Measurements from ENCODE around the gene C1QTNF9.
"Not testable (repeated sequence)": the region's sequence is repeated elsewhere in the genome, so short reads cannot be mapped to it uniquely, and the experiment has no call there.

Gene C1QTNF9

GRCh38 chr13:24309300-24309699 is at the start of gene C1QTNF9:
Gene C1QTNF9 (plus strand): TSS chr13:24309580. CDS start chr13:24316004, 6,424 bp downstream.
- H3K27me3 Mint-ChIP-seq, ATAC-seq, H3K9me3 Mint-ChIP-seq, DNase-seq, H3K4me1 Mint-ChIP-seq, H3K4me3 Mint-ChIP-seq, H3K27ac Mint-ChIP-seq: not testable (repeated sequence)
- H3K36me3 Mint-ChIP-seq (ENCODE audit: low read depth): peaks cover 13% of the 10 kb centered on the region

DNA sequence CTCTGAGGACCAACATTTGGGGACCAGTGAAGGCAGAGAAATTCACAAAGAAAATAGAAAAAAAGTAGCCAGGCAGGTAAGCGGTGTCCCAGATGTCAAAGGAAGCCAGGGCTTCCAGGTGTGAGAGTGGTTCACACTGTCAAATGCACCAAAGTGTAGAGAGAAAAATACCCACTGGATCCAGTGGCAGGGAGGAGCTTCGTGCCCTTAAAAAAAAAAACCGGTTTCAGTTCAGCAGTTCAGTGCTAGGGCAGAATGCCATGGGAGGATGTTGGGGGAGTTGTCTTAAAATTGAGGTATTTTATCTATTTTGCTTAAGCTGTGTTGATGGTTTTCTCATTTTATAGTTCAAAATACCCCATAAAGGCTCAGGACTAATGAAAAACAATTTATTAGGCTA is 47.8 kb upstream of the C1QTNF9 start:
- DNase-seq: no peak
- no peaks in the 10 kb centered on the region for H3K9me3 Mint-ChIP-seq
- ATAC-seq: peak; percentile 40
- peaks cover 90% of the 10 kb centered on the region for H3K4me1 Mint-ChIP-seq
- H3K27me3 Mint-ChIP-seq: no peaks in the 10 kb centered on the region
- peak overlapping the region; percentile 9 for H3K4me3 Mint-ChIP-seq
- peaks cover 34% of the 10 kb centered on the region for H3K36me3 Mint-ChIP-seq (ENCODE audit: low read depth)
- H3K27ac Mint-ChIP-seq: peak overlapping the region; percentile 79

DNA sequence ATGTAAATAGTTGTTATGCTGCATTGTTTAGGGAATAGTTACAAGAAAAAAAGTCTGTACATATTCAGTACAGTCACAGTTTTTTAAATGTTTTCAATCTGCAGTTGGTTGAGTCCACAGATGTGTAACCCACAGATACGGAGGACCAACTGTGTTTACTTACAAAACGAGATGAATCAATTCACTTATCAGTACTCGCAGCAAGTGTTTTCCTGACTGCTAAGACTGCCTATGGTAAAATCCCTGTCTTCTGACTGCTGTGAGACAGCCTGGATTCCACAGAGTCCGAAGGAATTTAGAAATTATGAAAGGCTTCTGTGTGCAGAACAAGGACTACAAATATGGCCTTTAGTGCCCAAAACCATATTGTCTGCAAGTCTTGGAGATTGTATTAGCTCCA is 45.7 kb upstream of the C1QTNF9 start:
- Mint-ChIP-seq H3K4me1 (peaks cover 92% of the 10 kb centered on the region), H3K4me3 (peak overlapping the region; percentile 72)

GRCh38 chr13:24264976-24265375 is 44.4 kb upstream of the C1QTNF9 start:
- Mint-ChIP-seq H3K27ac (peak overlapping the region; percentile 92), H3K36me3 (ENCODE audit: low read depth) (peaks cover 21% of the 10 kb centered on the region), H3K27me3 (no peaks in the 10 kb centered on the region), H3K4me1 (peaks cover 92% of the 10 kb centered on the region), H3K9me3 (no peaks in the 10 kb centered on the region), H3K4me3 (peak overlapping the region; percentile 72)
- DNase-seq: peak; percentile 76
- ATAC-seq: peak; percentile 99

More for the DNA sequence above, 45.7 kb upstream of the C1QTNF9 start:
- ATAC-seq (no peak), DNase-seq (no peak)
- Mint-ChIP-seq H3K27me3 (no peaks in the 10 kb centered on the region), H3K27ac (peak overlapping the region; percentile 92), H3K9me3 (no peaks in the 10 kb centered on the region), H3K36me3 (ENCODE audit: low read depth) (peaks cover 24% of the 10 kb centered on the region)

DNA sequence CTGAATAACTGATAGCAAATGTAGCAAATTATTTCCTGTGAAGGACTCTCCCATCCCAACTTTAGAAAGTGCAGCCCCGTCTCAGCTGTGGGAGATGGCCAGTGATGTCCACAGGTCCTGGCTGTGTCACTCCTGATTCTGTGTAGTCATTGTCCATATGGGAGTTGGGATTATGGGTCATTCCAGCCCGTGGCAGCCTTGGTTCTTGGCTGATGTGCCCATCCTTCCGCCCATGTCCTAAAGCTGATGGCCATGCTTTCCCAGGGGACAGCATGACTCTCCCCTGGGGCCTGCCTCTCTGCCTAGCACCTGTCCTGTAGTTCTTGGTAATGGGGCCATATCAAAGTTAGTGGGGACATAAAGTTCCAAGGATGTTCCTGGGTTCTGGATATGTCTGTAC is 43.9 kb upstream of the C1QTNF9 start:
- DNase-seq: no peak
- H3K4me1 Mint-ChIP-seq: peaks cover 92% of the 10 kb centered on the region
- ATAC-seq: no peak
- H3K27ac Mint-ChIP-seq: peak overlapping the region; percentile 92
- H3K9me3 Mint-ChIP-seq: no peaks in the 10 kb centered on the region
- peaks cover 16% of the 10 kb centered on the region for H3K36me3 Mint-ChIP-seq (ENCODE audit: low read depth)
- no peaks in the 10 kb centered on the region for H3K27me3 Mint-ChIP-seq
- H3K4me3 Mint-ChIP-seq: peak overlapping the region; percentile 72

DNA sequence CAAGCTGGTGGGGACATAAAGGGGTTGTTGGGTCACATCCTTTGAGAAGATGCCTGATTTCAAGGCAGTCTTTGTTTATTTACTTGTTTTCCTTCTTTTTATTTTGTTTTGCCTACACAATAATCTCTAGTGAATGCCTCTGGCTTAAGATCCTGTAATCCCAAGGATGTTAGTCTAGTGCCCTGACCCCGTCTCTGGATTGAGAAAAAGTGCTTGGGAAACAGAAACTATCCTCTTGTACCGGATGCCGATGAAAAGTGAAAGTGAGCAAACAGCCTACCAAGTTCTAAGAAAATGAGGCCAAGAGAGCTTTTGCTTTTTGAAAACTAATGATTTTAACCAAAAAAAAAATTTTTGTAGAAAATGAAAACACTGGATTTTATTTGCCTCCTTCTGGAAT is 42.1 kb upstream of the C1QTNF9 start:
- DNase-seq (no peak), ATAC-seq (no peak)
- H3K27me3 Mint-ChIP-seq: no peaks in the 10 kb centered on the region
- H3K9me3 Mint-ChIP-seq: no peaks in the 10 kb centered on the region
- H3K27ac Mint-ChIP-seq: peak overlapping the region; percentile 96
- H3K4me1 Mint-ChIP-seq: peaks cover 92% of the 10 kb centered on the region
- H3K36me3 Mint-ChIP-seq (ENCODE audit: low read depth): peaks cover 10% of the 10 kb centered on the region
- H3K4me3 Mint-ChIP-seq: peak overlapping the region; percentile 79

GRCh38 chr13:24267801-24268200 is 41.6 kb upstream of the C1QTNF9 start:
- peak overlapping the region; percentile 96 for H3K27ac Mint-ChIP-seq
- peaks cover 93% of the 10 kb centered on the region for H3K4me1 Mint-ChIP-seq
- ATAC-seq: no peak
- H3K4me3 Mint-ChIP-seq: peak overlapping the region; percentile 79
- H3K27me3 Mint-ChIP-seq: no peaks in the 10 kb centered on the region
- DNase-seq: no peak
- H3K36me3 Mint-ChIP-seq (ENCODE audit: low read depth): peaks cover 13% of the 10 kb centered on the region
- no peaks in the 10 kb centered on the region for H3K9me3 Mint-ChIP-seq

DNA sequence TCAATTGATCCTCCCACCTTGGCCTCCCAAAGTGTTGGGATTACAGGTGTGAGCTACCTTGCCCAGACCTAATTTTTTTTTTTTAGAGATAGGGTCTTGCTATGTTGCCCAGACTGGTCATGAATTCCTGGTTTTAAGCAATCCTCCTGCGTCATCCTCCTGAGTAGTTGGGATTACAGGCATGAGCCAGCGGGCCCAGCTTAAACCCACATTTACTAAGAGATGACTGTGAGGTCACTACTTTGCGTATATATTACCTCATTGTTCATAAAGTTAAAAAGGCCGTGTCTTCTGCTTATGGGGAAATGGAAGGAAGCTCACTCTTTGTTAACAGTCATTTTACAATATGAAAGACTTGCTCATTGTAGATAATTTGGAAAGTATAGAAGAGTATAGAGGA is 39.6 kb upstream of the C1QTNF9 start:
- Mint-ChIP-seq H3K4me1 (peaks cover 93% of the 10 kb centered on the region), H3K27ac (peak overlapping the region; percentile 96), H3K4me3 (peak overlapping the region; percentile 88), H3K27me3 (no peaks in the 10 kb centered on the region), H3K9me3 (no peaks in the 10 kb centered on the region), H3K36me3 (ENCODE audit: low read depth) (peaks cover 15% of the 10 kb centered on the region)
- no peak for DNase-seq
- ATAC-seq: no peak

DNA sequence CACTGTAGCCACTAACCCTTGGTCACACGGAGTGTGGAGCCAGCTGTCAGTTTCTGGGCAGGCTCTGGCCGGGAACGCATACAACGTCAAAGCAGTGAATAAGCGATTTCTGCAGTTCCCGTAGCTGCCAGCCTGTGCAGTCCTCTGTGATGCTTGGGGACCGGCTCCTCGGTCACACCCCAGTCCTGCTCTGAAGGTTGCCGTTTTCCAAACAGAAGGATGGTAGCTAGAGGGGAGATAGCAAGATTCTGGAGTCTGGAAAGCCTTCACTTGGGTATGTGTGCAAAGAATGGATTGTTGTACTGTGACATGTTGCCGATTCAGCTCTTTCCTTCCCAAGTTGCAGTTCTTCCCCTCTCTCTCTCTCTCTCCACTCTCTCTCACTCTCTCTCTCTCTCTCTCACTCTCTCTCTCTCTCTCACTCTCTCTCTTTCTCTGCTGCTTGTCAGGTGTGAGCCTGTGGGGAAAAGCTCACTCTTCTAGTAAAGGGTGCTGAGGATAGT is 38.7 kb upstream of the C1QTNF9 start:
- ATAC-seq (peak; percentile 20), DNase-seq (peak; percentile 54)
- Mint-ChIP-seq H3K27me3 (no peaks in the 10 kb centered on the region), H3K9me3 (no peaks in the 10 kb centered on the region), H3K36me3 (ENCODE audit: low read depth) (peaks cover 15% of the 10 kb centered on the region), H3K4me3 (peak overlapping the region; percentile 88), H3K27ac (peak overlapping the region; percentile 96), H3K4me1 (peaks cover 93% of the 10 kb centered on the region)

GRCh38 chr13:24271231-24271600 is 38.2 kb upstream of the C1QTNF9 start:
- Mint-ChIP-seq H3K27me3 (no peaks in the 10 kb centered on the region), H3K4me1 (peaks cover 94% of the 10 kb centered on the region)

GRCh38 chr13:24271601-24272451 is 37.6 kb upstream of the C1QTNF9 start:
- Mint-ChIP-seq H3K27me3 (no peaks in the 10 kb centered on the region), H3K9me3 (no peaks in the 10 kb centered on the region), H3K4me1 (peaks cover 94% of the 10 kb centered on the region), H3K4me3 (peak overlapping the region; percentile 88), H3K36me3 (ENCODE audit: low read depth) (peaks cover 13% of the 10 kb centered on the region), H3K27ac (peak overlapping the region; percentile 96)
- ATAC-seq (peak; percentile 51), DNase-seq (no peak)

More at GRCh38 chr13:24271231-24271600, 38.2 kb upstream of the C1QTNF9 start:
- DNase-seq (no peak), ATAC-seq (no peak)
- Mint-ChIP-seq H3K36me3 (ENCODE audit: low read depth) (peaks cover 15% of the 10 kb centered on the region), H3K4me3 (peak overlapping the region; percentile 88), H3K9me3 (no peaks in the 10 kb centered on the region), H3K27ac (peak overlapping the region; percentile 96)

DNA sequence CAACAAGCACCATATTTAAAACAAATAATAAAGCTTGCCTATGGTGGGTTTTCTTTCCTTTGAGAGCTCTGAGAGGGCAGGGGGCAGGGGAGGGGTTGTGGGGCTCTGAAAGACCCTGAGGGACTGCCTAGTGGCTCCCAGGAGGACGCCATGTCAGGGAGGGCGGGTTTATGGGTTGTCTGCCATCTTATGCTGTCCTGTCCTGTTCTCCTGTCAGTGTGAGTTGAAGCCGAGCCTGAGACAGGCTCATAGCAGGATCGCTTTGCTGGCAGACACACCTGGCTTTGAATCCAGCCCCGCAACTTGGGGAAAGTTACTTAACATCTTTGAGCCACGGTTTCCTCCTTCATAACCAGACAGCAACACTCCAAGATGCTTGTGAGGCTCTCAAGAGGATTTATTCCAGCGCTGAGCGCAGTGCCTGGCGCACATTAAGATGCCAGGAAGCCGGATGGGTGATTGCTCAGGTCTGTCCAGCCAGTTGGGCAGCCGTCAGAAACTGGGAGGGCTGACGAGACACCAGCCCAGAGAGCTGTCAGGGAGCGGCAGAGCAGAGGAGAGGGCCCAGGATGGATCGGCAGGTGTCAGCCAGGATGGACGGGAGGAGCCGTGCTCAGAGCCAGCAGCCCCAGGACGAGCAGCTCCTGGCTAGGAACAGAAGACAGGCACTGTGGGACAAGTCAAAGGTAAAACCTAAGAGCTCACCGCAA is 36.8 kb upstream of the C1QTNF9 start:
- Mint-ChIP-seq H3K27ac (peak overlapping the region; percentile 96), H3K9me3 (no peaks in the 10 kb centered on the region), H3K27me3 (no peaks in the 10 kb centered on the region), H3K4me1 (peaks cover 95% of the 10 kb centered on the region), H3K36me3 (ENCODE audit: low read depth) (peaks cover 11% of the 10 kb centered on the region), H3K4me3 (peak overlapping the region; percentile 88)
- DNase-seq: no peak
- ATAC-seq: no peak

GRCh38 chr13:24273926-24274325 is 35.5 kb upstream of the C1QTNF9 start:
- no peak for ATAC-seq
- H3K4me1 Mint-ChIP-seq: peaks cover 93% of the 10 kb centered on the region
- peak overlapping the region; percentile 88 for H3K4me3 Mint-ChIP-seq
- H3K27me3 Mint-ChIP-seq: no peaks in the 10 kb centered on the region
- no peaks in the 10 kb centered on the region for H3K9me3 Mint-ChIP-seq
- peaks cover 16% of the 10 kb centered on the region for H3K36me3 Mint-ChIP-seq (ENCODE audit: low read depth)
- no peak for DNase-seq
- peak overlapping the region; percentile 96 for H3K27ac Mint-ChIP-seq

- no peaks in the 10 kb centered on the region for H3K27me3 Mint-ChIP-seq
- peak overlapping the region; percentile 88 for H3K4me3 Mint-ChIP-seq
- H3K9me3 Mint-ChIP-seq: no peaks in the 10 kb centered on the region
- peaks cover 94% of the 10 kb centered on the region for H3K4me1 Mint-ChIP-seq
- H3K36me3 Mint-ChIP-seq (ENCODE audit: low read depth): peaks cover 21% of the 10 kb centered on the region
- DNase-seq (peak; percentile 76), ATAC-seq (peak; percentile 87)
- peak overlapping the region; percentile 96 for H3K27ac Mint-ChIP-seq
These were observed 34.8 kb upstream of the C1QTNF9 start for GRCh38 chr13:24274452-24275021.
